GM23338 (cell line): Measurements from ENCODE around the gene CACNA2D3. TPM values are rescaled to one million over a fixed set of nuclear protein-coding genes. Genes with fewer than 3 reads are reported as not detected.

Experiments
- ATAC-seq: fragments of 200-7000 bp; cut with Tn5 transposase; 3 replicates; pipeline ENCODE4 v1.9.1; 2020
- DNase-seq: peaks from one replicate; pipeline ENCODE4 v3.0.0-alpha.2; 2015; ENCODE audit warnings: low spot score
- H2AFZ ChIP-seq: fragments of 200-600 bp; sonication (generic); 2 replicates; pipeline ENCODE4 v1.8.0; 2016; ENCODE audit warnings: antibody characterized with exemption, mild to moderate bottlenecking, moderate library complexity
- H3F3A ChIP-seq: fragments of 200-600 bp; sonication (generic); replicated peaks from 2 replicates; pipeline ENCODE4 v1.8.0; 2017; ENCODE audit warnings: antibody characterized with exemption, mixed run types, low read depth
- H3K27ac ChIP-seq: fragments of 200-600 bp; sonication (generic); 2 replicates; pipeline ENCODE4 v1.6.1; 2016; ENCODE audit warnings: low read depth
- H3K27me3 ChIP-seq: fragments of 200-600 bp; sonication (generic); 2 replicates; pipeline ENCODE4 v1.8.0; 2016; ENCODE audit warnings: mild to moderate bottlenecking, mixed run types, moderate library complexity; ENCODE audit not compliant: insufficient read depth
- H3K36me3 ChIP-seq: fragments of 200-600 bp; sonication (generic); 2 replicates; pipeline ENCODE4 v1.8.0; 2016; ENCODE audit warnings: mild to moderate bottlenecking; ENCODE audit not compliant: insufficient read depth
- H3K4me1 ChIP-seq: fragments of 200-600 bp; sonication (generic); 2 replicates; pipeline ENCODE4 v1.8.0; 2016; ENCODE audit warnings: mild to moderate bottlenecking, moderate library complexity; ENCODE audit not compliant: insufficient read depth
- H3K4me2 ChIP-seq: fragments of 200-600 bp; sonication (generic); 2 replicates; pipeline ENCODE4 v1.7.1; 2017; ENCODE audit warnings: mixed run types
- H3K4me3 ChIP-seq: fragments of 200-600 bp; sonication (generic); 2 replicates; pipeline ENCODE4 v1.6.1; 2016; ENCODE audit warnings: mixed run types
- H3K79me2 ChIP-seq: fragments of 200-600 bp; sonication (generic); replicated peaks from 2 replicates; pipeline ENCODE4 v1.8.0; 2017; ENCODE audit warnings: mild to moderate bottlenecking; ENCODE audit not compliant: insufficient read depth
- H3K9me2 ChIP-seq: fragments of 200-600 bp; sonication (generic); 2 replicates; pipeline ENCODE4 v1.8.0; 2017; ENCODE audit not compliant: insufficient read depth
- H4K20me1 ChIP-seq: fragments of 200-600 bp; sonication (generic); replicated peaks from 2 replicates; pipeline ENCODE4 v1.8.0; 2017; ENCODE audit warnings: mild to moderate bottlenecking; ENCODE audit not compliant: insufficient read depth
- H3K27ac Mint-ChIP-seq: 2 replicates; pipeline ENCODE4 v1.8.0; 2020; ENCODE audit warnings: inconsistent platforms, mild to moderate bottlenecking, moderate library complexity, mixed read lengths
- H3K27me3 Mint-ChIP-seq: 3 replicates; pipeline ENCODE4 v1.8.0; 2022; ENCODE audit warnings: low read depth, mild to moderate bottlenecking, moderate library complexity, mixed read lengths, inconsistent platforms; ENCODE audit not compliant: insufficient read depth, poor library complexity
- H3K36me3 Mint-ChIP-seq: 3 replicates; pipeline ENCODE4 v1.8.0; 2021; ENCODE audit warnings: low read depth, mild to moderate bottlenecking, inconsistent platforms, moderate library complexity, mixed read lengths
- H3K4me1 Mint-ChIP-seq: 3 replicates; pipeline ENCODE4 v1.8.0; 2020; ENCODE audit warnings: mild to moderate bottlenecking, inconsistent platforms, mixed read lengths
- H3K4me3 Mint-ChIP-seq: 3 replicates; pipeline ENCODE4 v1.8.0; 2021; ENCODE audit warnings: moderate library complexity, mild to moderate bottlenecking, inconsistent platforms, mixed read lengths
- H3K9me3 Mint-ChIP-seq: 3 replicates; pipeline ENCODE4 v1.8.0; 2020; ENCODE audit warnings: moderate library complexity, mild to moderate bottlenecking, inconsistent platforms, mixed read lengths
- EZH2 ChIP-seq: fragments of 200-600 bp; sonication (generic); IDR thresholded peaks from one replicate; pipeline ENCODE4 v1.8.0; 2017; ENCODE audit warnings: antibody characterized with exemption, mild to moderate bottlenecking, low read depth; ENCODE audit not compliant: unreplicated experiment
- EZH2phosphoT487 ChIP-seq: fragments of 200-600 bp; sonication (generic); IDR thresholded peaks from one replicate; pipeline ENCODE4 v1.8.1; 2018; ENCODE audit warnings: antibody characterized with exemption; ENCODE audit not compliant: unreplicated experiment
- NANOG ChIP-seq: IDR thresholded peaks from 2 replicates; pipeline ENCODE4 v1.6.1; 2016; ENCODE audit warnings: antibody characterized with exemption, borderline replicate concordance
- POLR2AphosphoS5 ChIP-seq: IDR thresholded peaks from 2 replicates; pipeline ENCODE4 v1.6.1; 2016; ENCODE audit warnings: antibody characterized with exemption, low read depth
- ZNF114 ChIP-seq: fragments of 250-450 bp; sonication (Bioruptor Pico); IDR thresholded peaks from 2 replicates; pipeline ENCODE4 v1.5.0; 2020; ENCODE audit warnings: mild to moderate bottlenecking, moderate library complexity
- polyA plus RNA-seq: library from polyadenylated mRNA; unstranded; fragments of >200 nt; fragmentation: Nextera tagmentation; extraction: Ambion mirVana; gene quantifications from 2 replicates; pipeline ENCODE4 v1.2.1, GENCODE V29; 2016
- total RNA-seq: library from RNA; depleted of rRNA; stranded (reverse); fragments of >200 nt; shearing (Covaris generic); gene quantifications from 2 replicates; pipeline ENCODE4 v1.2.3, GENCODE V29; 2014
- TF ChIP-seq, protein P1 (sequence below): fragments of 250-450 bp; sonication (Bioruptor Pico); IDR thresholded peaks from 2 replicates; pipeline ENCODE4 v1.5.0; 2020; ENCODE audit warnings: mild to moderate bottlenecking, moderate library complexity

CACNA2D3 gene
- total and polyA plus RNA-seq, 2 experiments from 2014 or later, result 2.2 to 2.3 TPM

DNA sequence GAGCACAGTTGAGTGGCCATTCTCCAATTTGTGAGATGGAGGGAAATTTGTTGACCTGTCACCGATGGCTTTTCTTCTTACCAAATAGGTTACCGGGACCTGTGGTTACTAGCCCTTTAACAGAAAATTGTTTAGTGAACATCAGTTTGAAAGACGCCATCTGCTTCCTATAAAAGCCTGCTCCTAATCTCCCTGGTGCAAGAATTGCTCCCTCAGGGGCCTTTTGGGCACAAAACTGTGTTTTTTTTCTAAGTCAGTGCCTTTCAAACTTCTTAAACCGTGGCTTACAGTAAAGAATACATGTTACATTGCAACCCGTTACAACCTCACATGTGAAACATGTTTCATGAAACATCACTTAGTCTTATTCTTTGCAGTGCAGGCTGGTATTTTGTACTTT, 15.0 kb downstream of the CACNA2D3 start:
- Histone ChIP-seq H3K4me1 (peaks cover 19% of the 10 kb centered on the region), H3K27ac (no peak overlapping the region), H2AFZ (no peak overlapping the region), H3K27me3 (no peaks in the 10 kb centered on the region), H3K9me2 (no peaks in the 10 kb centered on the region), H3K79me2 (no peaks in the 10 kb centered on the region), H3K4me3 (no peak overlapping the region), H3K36me3 (no peaks in the 10 kb centered on the region), H4K20me1 (no peaks in the 10 kb centered on the region), H3K4me2 (no peak overlapping the region), H3F3A (no peaks in the 10 kb centered on the region)
- Mint-ChIP-seq H3K36me3 (no peaks in the 10 kb centered on the region), H3K9me3 (no peaks in the 10 kb centered on the region), H3K4me1 (peaks cover 37% of the 10 kb centered on the region), H3K4me3 (no peak overlapping the region), H3K27ac (no peak overlapping the region), H3K27me3 (no peaks in the 10 kb centered on the region)
- ATAC-seq (no peak), DNase-seq (no peak)
- TF ChIP-seq, protein P1, sequence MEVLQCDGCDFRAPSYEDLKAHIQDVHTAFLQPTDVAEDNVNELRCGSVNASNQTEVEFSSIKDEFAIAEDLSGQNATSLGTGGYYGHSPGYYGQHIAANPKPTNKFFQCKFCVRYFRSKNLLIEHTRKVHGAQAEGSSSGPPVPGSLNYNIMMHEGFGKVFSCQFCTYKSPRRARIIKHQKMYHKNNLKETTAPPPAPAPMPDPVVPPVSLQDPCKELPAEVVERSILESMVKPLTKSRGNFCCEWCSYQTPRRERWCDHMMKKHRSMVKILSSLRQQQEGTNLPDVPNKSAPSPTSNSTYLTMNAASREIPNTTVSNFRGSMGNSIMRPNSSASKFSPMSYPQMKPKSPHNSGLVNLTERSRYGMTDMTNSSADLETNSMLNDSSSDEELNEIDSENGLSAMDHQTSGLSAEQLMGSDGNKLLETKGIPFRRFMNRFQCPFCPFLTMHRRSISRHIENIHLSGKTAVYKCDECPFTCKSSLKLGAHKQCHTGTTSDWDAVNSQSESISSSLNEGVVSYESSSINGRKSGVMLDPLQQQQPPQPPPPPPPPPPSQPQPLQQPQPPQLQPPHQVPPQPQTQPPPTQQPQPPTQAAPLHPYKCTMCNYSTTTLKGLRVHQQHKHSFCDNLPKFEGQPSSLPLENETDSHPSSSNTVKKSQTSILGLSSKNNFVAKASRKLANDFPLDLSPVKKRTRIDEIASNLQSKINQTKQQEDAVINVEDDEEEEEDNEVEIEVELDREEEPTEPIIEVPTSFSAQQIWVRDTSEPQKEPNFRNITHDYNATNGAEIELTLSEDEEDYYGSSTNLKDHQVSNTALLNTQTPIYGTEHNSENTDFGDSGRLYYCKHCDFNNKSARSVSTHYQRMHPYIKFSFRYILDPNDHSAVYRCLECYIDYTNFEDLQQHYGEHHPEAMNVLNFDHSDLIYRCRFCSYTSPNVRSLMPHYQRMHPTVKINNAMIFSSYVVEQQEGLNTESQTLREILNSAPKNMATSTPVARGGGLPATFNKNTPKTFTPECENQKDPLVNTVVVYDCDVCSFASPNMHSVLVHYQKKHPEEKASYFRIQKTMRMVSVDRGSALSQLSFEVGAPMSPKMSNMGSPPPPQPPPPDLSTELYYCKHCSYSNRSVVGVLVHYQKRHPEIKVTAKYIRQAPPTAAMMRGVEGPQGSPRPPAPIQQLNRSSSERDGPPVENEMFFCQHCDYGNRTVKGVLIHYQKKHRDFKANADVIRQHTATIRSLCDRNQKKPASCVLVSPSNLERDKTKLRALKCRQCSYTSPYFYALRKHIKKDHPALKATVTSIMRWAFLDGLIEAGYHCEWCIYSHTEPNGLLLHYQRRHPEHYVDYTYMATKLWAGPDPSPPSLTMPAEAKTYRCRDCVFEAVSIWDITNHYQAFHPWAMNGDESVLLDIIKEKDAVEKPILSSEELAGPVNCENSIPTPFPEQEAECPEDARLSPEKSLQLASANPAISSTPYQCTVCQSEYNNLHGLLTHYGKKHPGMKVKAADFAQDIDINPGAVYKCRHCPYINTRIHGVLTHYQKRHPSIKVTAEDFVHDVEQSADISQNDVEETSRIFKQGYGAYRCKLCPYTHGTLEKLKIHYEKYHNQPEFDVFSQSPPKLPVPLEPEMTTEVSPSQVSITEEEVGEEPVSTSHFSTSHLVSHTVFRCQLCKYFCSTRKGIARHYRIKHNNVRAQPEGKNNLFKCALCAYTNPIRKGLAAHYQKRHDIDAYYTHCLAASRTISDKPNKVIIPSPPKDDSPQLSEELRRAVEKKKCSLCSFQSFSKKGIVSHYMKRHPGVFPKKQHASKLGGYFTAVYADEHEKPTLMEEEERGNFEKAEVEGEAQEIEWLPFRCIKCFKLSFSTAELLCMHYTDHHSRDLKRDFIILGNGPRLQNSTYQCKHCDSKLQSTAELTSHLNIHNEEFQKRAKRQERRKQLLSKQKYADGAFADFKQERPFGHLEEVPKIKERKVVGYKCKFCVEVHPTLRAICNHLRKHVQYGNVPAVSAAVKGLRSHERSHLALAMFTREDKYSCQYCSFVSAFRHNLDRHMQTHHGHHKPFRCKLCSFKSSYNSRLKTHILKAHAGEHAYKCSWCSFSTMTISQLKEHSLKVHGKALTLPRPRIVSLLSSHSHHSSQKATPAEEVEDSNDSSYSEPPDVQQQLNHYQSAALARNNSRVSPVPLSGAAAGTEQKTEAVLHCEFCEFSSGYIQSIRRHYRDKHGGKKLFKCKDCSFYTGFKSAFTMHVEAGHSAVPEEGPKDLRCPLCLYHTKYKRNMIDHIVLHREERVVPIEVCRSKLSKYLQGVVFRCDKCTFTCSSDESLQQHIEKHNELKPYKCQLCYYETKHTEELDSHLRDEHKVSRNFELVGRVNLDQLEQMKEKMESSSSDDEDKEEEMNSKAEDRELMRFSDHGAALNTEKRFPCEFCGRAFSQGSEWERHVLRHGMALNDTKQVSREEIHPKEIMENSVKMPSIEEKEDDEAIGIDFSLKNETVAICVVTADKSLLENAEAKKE (CRISPR knock-in tag), result no peak
- TF ChIP-seq NANOG (no peak), ZNF114 (CRISPR knock-in tag) (no peak), POLR2AphosphoS5 (no peak), EZH2 (no peak)

DNA sequence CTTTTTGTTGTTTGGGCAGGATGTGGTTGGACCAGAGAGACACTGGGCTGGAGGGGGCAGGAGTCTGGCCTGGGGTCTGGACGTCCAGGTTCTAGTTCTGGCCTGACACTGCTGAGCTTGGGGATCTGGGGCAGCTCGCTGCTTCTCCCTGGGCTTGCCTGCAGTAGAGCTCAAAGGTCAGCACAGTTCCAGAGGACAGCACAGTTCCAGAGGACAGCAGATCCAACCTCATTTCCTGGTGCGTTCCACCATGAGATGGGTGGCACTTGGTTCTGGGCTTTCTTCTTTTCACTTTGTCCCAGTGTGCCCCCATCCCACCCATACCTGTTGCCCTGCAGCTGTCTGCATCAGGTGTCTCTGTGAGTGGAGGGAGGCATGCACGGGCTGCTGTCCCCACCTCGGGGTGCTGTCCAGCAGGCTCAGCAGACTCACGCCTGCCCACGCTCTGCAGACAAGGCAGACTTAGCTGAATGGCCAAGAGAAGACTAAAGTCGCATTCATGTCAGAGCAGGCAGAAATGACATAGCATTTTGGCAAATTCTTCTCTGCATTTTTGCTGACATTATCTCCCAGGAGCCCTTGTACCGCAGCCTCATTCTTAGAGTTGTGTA, 16.7 kb downstream of the CACNA2D3 start:
- ATAC-seq, result peak; percentile 31
- no peaks in the 10 kb centered on the region for H3K36me3 Mint-ChIP-seq
- Histone ChIP-seq H4K20me1 (no peaks in the 10 kb centered on the region), H3K27ac (no peak overlapping the region), H3K27me3 (no peaks in the 10 kb centered on the region), H3K9me2 (no peaks in the 10 kb centered on the region), H3K4me1 (peaks cover 12% of the 10 kb centered on the region), H3K4me2 (no peak overlapping the region), H3K79me2 (no peaks in the 10 kb centered on the region), H3F3A (no peaks in the 10 kb centered on the region), H2AFZ (no peak overlapping the region), H3K4me3 (no peak overlapping the region), H3K36me3 (no peaks in the 10 kb centered on the region)
- H3K4me3 Mint-ChIP-seq, result no peak overlapping the region
- H3K4me1 Mint-ChIP-seq, result peaks cover 27% of the 10 kb centered on the region
- H3K27me3 Mint-ChIP-seq, result no peaks in the 10 kb centered on the region
- H3K27ac Mint-ChIP-seq, result no peak overlapping the region
- no peak for DNase-seq
- no peaks in the 10 kb centered on the region for H3K9me3 Mint-ChIP-seq
- TF ChIP-seq EZH2phosphoT487, result no peak
- TF ChIP-seq EZH2, result no peak
- TF ChIP-seq, protein P1 (CRISPR knock-in tag), result no peak
